A673 (cell line): ENCODE measurements around the gene CYP46A1. TPM values are rescaled to one million over a fixed set of nuclear protein-coding genes. Genes with fewer than 3 reads are reported as not detected.

Experiments used
- BruUV-seq: library from RNA; stranded (reverse); fragments of 400-500 nt; replicated peaks from 2 replicates; lab custom pipeline; 2021; lab: Mats Ljungman, UMichigan
- CTCF ChIA-PET: fragments of 300-600 bp; sonication (Branson Sonifier 250); formaldehyde crosslinking; loops from one replicate; lab custom pipeline; 2022; ENCODE audit warnings: antibody characterized with exemption; lab: Charles Lee
- POLR2A ChIA-PET: fragments of 300-600 bp; sonication (Branson Sonifier 250); formaldehyde crosslinking; loops from one replicate; lab custom pipeline; 2022; ENCODE audit warnings: antibody characterized with exemption; ENCODE audit not compliant: low non-redundant PET; lab: Charles Lee
- DNase-seq: peaks from one replicate; pipeline ENCODE4 v3.0.0-alpha.2; 2015; ENCODE audit warnings: low spot score
- H3K27ac ChIP-seq: fragments of 200-600 bp; sonication (generic); 2 replicates; pipeline ENCODE4 v1.5.1; 2016; ENCODE audit warnings: mixed run types, low read depth, mild to moderate bottlenecking, mixed read lengths, antibody characterized with exemption, low read length; ENCODE audit not compliant: poor library complexity, severe bottlenecking
- H3K27me3 ChIP-seq: fragments of 200-600 bp; sonication (generic); replicated peaks from 2 replicates; pipeline ENCODE4 v1.6.1; 2017; ENCODE audit warnings: mixed run types, low read depth, mild to moderate bottlenecking, mixed read lengths, antibody characterized with exemption, low read length; ENCODE audit not compliant: insufficient read depth, poor library complexity
- H3K36me3 ChIP-seq: fragments of 200-600 bp; sonication (generic); 2 replicates; pipeline ENCODE4 v1.6.1; 2016; ENCODE audit warnings: mixed run types, mild to moderate bottlenecking, mixed read lengths, antibody characterized with exemption, low read length; ENCODE audit not compliant: insufficient read depth, poor library complexity, severe bottlenecking
- H3K4me1 ChIP-seq: fragments of 200-600 bp; sonication (generic); 2 replicates; pipeline ENCODE4 v1.6.1; 2017; ENCODE audit warnings: mixed run types, mild to moderate bottlenecking, mixed read lengths, antibody characterized with exemption, low read length; ENCODE audit not compliant: insufficient read depth, poor library complexity, severe bottlenecking
- H3K4me3 ChIP-seq: fragments of 200-600 bp; sonication (generic); 2 replicates; pipeline ENCODE4 v1.5.1; 2016; ENCODE audit warnings: low read depth, mixed run types, mild to moderate bottlenecking, mixed read lengths, low read length; ENCODE audit not compliant: poor library complexity, severe bottlenecking
- H3K9me3 ChIP-seq: fragments of 200-600 bp; sonication (generic); 2 replicates; pipeline ENCODE4 v1.6.1; 2016; ENCODE audit warnings: mixed run types, low read depth, mild to moderate bottlenecking, mixed read lengths, antibody characterized with exemption, low read length; ENCODE audit not compliant: poor library complexity, severe bottlenecking
- EZH2 ChIP-seq: fragments of 200-600 bp; sonication (generic); IDR thresholded peaks from 2 replicates; pipeline ENCODE4 v1.6.1; 2017; ENCODE audit warnings: borderline replicate concordance, low read depth, mild to moderate bottlenecking, mixed read lengths, antibody characterized with exemption, low read length; ENCODE audit not compliant: poor library complexity, severe bottlenecking
- intact Hi-C: fragments of 100-400 bp; cut with micrococcal nuclease; formaldehyde crosslinking; loops from one replicate; pipeline ENCODE4 v1.10.0; 2022; ENCODE audit not compliant: unreplicated experiment
- total RNA-seq: library from RNA; stranded (reverse); gene quantifications from 2 replicates; pipeline ENCODE4 v1.2.3, GENCODE V29; 2021
- TF ChIP-seq, protein P1 (sequence below): fragments of 300-800, 200-600 bp; sonication (generic); conservative IDR thresholded peaks from 2 replicates; pipeline ENCODE4 v1.5.1; 2017; ENCODE audit warnings: low read depth, mild to moderate bottlenecking, antibody characterized with exemption, low read length, moderate library complexity, mixed read lengths

Gene CYP46A1
- total RNA-seq, 1 experiment from 2014 or later = not detected

DNA sequence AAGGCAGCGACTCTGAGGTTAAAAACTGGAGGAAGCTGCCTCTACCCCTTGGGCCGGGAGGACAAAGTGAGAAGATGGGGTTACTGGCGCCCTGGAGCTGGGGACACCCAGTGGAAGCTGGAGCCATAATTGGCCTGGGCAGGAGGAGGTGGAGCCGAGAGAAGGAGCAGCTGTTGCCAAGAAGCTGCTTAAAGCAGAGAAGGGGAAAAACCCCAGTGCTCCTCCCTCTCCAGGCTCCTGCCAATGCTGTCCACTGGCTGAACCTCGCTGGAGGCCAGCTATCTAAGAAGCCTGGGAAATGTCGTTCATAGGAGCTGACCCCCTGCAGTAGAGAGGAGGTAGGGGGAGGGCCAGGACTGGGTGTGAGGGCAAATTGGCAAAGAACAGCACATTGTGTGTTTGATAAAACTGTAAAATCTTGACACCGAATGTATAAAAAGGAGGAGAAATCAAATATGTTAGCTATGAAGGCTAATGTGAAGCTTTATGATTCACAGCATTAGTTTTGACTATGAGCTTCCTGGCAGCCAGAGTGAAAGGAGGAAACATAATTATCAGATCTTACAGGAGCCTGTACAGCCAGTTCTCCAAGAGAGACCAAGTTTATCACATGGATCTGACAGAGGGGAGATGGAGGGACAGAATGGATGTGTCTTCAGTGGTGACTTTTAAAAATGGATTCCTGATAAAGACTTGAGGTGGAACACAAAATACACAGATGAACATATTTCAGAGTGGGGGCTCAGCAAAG, 29.7 kb upstream of the CYP46A1 start:
- Histone ChIP-seq H3K27ac (no peak overlapping the region), H3K4me1 (peaks cover 5% of the 10 kb centered on the region), H3K9me3 (no peaks in the 10 kb centered on the region), H3K27me3 (no peaks in the 10 kb centered on the region), H3K36me3 (no peaks in the 10 kb centered on the region), H3K4me3 (no peak overlapping the region)
- DNase-seq = peak; percentile 48
- POLR2A ChIA-PET = no interaction called here
- intact Hi-C loops = no loop called here
- CTCF ChIA-PET = no interaction called here
- no TSS peak for BruUV-seq
- TF ChIP-seq, protein P1, sequence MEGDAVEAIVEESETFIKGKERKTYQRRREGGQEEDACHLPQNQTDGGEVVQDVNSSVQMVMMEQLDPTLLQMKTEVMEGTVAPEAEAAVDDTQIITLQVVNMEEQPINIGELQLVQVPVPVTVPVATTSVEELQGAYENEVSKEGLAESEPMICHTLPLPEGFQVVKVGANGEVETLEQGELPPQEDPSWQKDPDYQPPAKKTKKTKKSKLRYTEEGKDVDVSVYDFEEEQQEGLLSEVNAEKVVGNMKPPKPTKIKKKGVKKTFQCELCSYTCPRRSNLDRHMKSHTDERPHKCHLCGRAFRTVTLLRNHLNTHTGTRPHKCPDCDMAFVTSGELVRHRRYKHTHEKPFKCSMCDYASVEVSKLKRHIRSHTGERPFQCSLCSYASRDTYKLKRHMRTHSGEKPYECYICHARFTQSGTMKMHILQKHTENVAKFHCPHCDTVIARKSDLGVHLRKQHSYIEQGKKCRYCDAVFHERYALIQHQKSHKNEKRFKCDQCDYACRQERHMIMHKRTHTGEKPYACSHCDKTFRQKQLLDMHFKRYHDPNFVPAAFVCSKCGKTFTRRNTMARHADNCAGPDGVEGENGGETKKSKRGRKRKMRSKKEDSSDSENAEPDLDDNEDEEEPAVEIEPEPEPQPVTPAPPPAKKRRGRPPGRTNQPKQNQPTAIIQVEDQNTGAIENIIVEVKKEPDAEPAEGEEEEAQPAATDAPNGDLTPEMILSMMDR = no peak
- TF ChIP-seq EZH2 = no peak

DNA sequence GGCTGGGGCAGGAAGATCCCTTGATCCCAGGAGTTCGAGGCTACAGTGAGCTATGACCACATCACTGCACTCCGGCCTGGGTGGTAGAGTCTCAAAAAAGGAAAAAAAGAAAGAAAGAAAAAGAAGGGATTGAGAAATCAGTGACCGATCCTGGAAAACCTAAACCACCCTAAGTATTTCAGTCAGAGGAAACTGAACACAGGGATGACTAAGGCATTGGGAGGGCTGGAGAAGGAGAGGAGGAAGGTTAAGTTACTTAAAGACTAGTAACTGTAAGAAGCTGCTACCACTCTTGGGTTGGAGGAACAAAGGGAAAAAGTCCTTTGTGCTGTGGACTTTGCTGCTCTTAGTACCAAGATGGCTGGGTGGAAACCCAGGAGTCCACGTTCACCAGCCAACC, 28.6 kb upstream of the CYP46A1 start:
- BruUV-seq = no TSS peak
- H3K4me3 ChIP-seq = no peak overlapping the region
- H3K36me3 ChIP-seq = no peaks in the 10 kb centered on the region
- no peak for DNase-seq
- no peak overlapping the region for H3K27ac ChIP-seq
- no peaks in the 10 kb centered on the region for H3K27me3 ChIP-seq
- TF ChIP-seq, protein P1 = no peak
- no peak for TF ChIP-seq EZH2
- intact Hi-C loops = no loop called here
- no peaks in the 10 kb centered on the region for H3K9me3 ChIP-seq
- H3K4me1 ChIP-seq = peaks cover 5% of the 10 kb centered on the region
- ChIA-PET CTCF (no interaction called here), POLR2A (no interaction called here)

DNA sequence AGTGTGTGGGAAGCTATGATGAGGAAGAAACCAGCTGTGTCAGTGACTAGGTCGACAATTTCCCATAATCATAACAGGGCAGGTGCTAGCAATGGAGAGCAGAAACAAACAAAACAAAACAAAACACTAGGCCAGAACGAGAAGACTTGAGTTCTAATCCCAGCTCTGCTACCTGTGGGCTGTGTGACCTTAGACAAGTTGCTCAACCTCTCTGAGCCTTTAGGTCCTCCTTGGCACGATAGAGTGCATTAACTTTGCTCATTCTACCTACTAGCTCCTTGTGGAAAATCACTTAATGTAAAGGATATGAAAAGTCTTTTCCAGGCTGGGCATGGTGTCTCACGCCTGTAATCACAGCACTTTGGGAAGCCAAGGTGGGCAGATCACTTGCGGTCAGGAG, 27.9 kb upstream of the CYP46A1 start:
- POLR2A ChIA-PET = no interaction called here

More for the DNA sequence above, 27.9 kb upstream of the CYP46A1 start:
- intact Hi-C loops = no loop called here
- peaks cover 5% of the 10 kb centered on the region for H3K4me1 ChIP-seq
- H3K4me3 ChIP-seq = no peak overlapping the region
- no peak overlapping the region for H3K27ac ChIP-seq
- TF ChIP-seq, protein P1 = no peak
- TF ChIP-seq EZH2 = no peak
- BruUV-seq = no TSS peak
- no peaks in the 10 kb centered on the region for H3K36me3 ChIP-seq
- H3K9me3 ChIP-seq = no peaks in the 10 kb centered on the region
- CTCF ChIA-PET = no interaction called here
- no peak for DNase-seq
- no peaks in the 10 kb centered on the region for H3K27me3 ChIP-seq
